Memory B cell (primary cell): Measurements from ENCODE around the gene SLCO2B1.

ENCODE experiments used
- ATAC-seq: fragments of 150-1000 bp; cut with Tn5 transposase; 2 replicates; pipeline ENCODE4 v1.10.0; 2021; ENCODE audit warnings: low read depth, mild to moderate bottlenecking, moderate library complexity
- DNase-seq, 2 donors: peaks; one replicate each; pipeline ENCODE4 v3.0.0; 2022; ENCODE audit warnings: low spot score in 2 of 2
- H3K27ac Mint-ChIP-seq: one replicate; pipeline ENCODE4 v1.8.0; 2022; ENCODE audit warnings: mild to moderate bottlenecking, moderate library complexity, mixed read lengths
- H3K27me3 Mint-ChIP-seq: one replicate; pipeline ENCODE4 v1.8.0; 2022; ENCODE audit warnings: mixed read lengths
- H3K36me3 Mint-ChIP-seq: one replicate; pipeline ENCODE4 v1.8.0; 2022; ENCODE audit warnings: mild to moderate bottlenecking, mixed read lengths
- H3K4me1 Mint-ChIP-seq: one replicate; pipeline ENCODE4 v1.8.0; 2022; ENCODE audit warnings: mixed read lengths
- H3K4me3 Mint-ChIP-seq: one replicate; pipeline ENCODE4 v1.8.0; 2022; ENCODE audit warnings: mild to moderate bottlenecking, moderate library complexity, mixed read lengths
- H3K9me3 Mint-ChIP-seq: one replicate; pipeline ENCODE4 v1.8.0; 2022; ENCODE audit warnings: mixed read lengths

SLCO2B1 gene

GRCh38 chr11:75200051-75200450 is 49.1 kb downstream of the SLCO2B1 start:
- Mint-ChIP-seq H3K4me3 (no peak overlapping the region), H3K9me3 (no peaks in the 10 kb centered on the region), H3K36me3 (no peaks in the 10 kb centered on the region), H3K4me1 (no peaks in the 10 kb centered on the region), H3K27ac (no peak overlapping the region), H3K27me3 (peaks cover 8% of the 10 kb centered on the region)
- ATAC-seq (no peak), DNase-seq (no peak)

- no peaks in the 10 kb centered on the region for H3K36me3 Mint-ChIP-seq
- no peak overlapping the region for H3K27ac Mint-ChIP-seq
- no peaks in the 10 kb centered on the region for H3K4me1 Mint-ChIP-seq
- ATAC-seq (no peak), DNase-seq (no peak)
- no peak overlapping the region for H3K4me3 Mint-ChIP-seq
- peaks cover 8% of the 10 kb centered on the region for H3K27me3 Mint-ChIP-seq
- H3K9me3 Mint-ChIP-seq: no peaks in the 10 kb centered on the region
Measured at GRCh38 chr11:75200531-75200930, 49.6 kb downstream of the SLCO2B1 start.

- DNase-seq (no peak), ATAC-seq (no peak)
- no peaks in the 10 kb centered on the region for H3K4me1 Mint-ChIP-seq
- H3K27ac Mint-ChIP-seq: no peak overlapping the region
- no peak overlapping the region for H3K4me3 Mint-ChIP-seq
- peaks cover 8% of the 10 kb centered on the region for H3K27me3 Mint-ChIP-seq
- no peaks in the 10 kb centered on the region for H3K9me3 Mint-ChIP-seq
- no peaks in the 10 kb centered on the region for H3K36me3 Mint-ChIP-seq
Measured at GRCh38 chr11:75201771-75202170, 50.9 kb downstream of the SLCO2B1 start.

- no peaks in the 10 kb centered on the region for H3K9me3 Mint-ChIP-seq
- peaks cover 9% of the 10 kb centered on the region for H3K27me3 Mint-ChIP-seq
- no peak for ATAC-seq
- H3K4me1 Mint-ChIP-seq: no peaks in the 10 kb centered on the region
- no peak for DNase-seq
- H3K27ac Mint-ChIP-seq: no peak overlapping the region
- no peaks in the 10 kb centered on the region for H3K36me3 Mint-ChIP-seq
- no peak overlapping the region for H3K4me3 Mint-ChIP-seq
Measured at GRCh38 chr11:75202195-75202594, 51.3 kb downstream of the SLCO2B1 start.

GRCh38 chr11:75203138-75203537 is 52.2 kb downstream of the SLCO2B1 start:
- no peaks in the 10 kb centered on the region for H3K4me1 Mint-ChIP-seq

GRCh38 chr11:75203641-75204011 is 52.7 kb downstream of the SLCO2B1 start:
- DNase-seq (no peak), ATAC-seq (no peak)
- H3K9me3 Mint-ChIP-seq: no peaks in the 10 kb centered on the region
- H3K27me3 Mint-ChIP-seq: peaks cover 10% of the 10 kb centered on the region
- no peak overlapping the region for H3K27ac Mint-ChIP-seq
- H3K36me3 Mint-ChIP-seq: no peaks in the 10 kb centered on the region
- no peaks in the 10 kb centered on the region for H3K4me1 Mint-ChIP-seq
- H3K4me3 Mint-ChIP-seq: no peak overlapping the region

More at GRCh38 chr11:75203138-75203537, 52.2 kb downstream of the SLCO2B1 start:
- H3K4me3 Mint-ChIP-seq: no peak overlapping the region
- DNase-seq (no peak), ATAC-seq (no peak)
- no peaks in the 10 kb centered on the region for H3K36me3 Mint-ChIP-seq
- no peaks in the 10 kb centered on the region for H3K9me3 Mint-ChIP-seq
- H3K27me3 Mint-ChIP-seq: peaks cover 10% of the 10 kb centered on the region
- H3K27ac Mint-ChIP-seq: no peak overlapping the region

GRCh38 chr11:75204012-75204674 is 53.2 kb downstream of the SLCO2B1 start:
- peaks cover 10% of the 10 kb centered on the region for H3K27me3 Mint-ChIP-seq
- DNase-seq: no peak
- no peak overlapping the region for H3K27ac Mint-ChIP-seq
- ATAC-seq: no peak
- no peaks in the 10 kb centered on the region for H3K36me3 Mint-ChIP-seq
- no peaks in the 10 kb centered on the region for H3K9me3 Mint-ChIP-seq
- no peak overlapping the region for H3K4me3 Mint-ChIP-seq
- H3K4me1 Mint-ChIP-seq: no peaks in the 10 kb centered on the region

GRCh38 chr11:75204685-75205563 is 54.0 kb downstream of the SLCO2B1 start:
- Mint-ChIP-seq H3K4me3 (no peak overlapping the region), H3K27ac (no peak overlapping the region), H3K36me3 (no peaks in the 10 kb centered on the region), H3K27me3 (peaks cover 10% of the 10 kb centered on the region), H3K9me3 (no peaks in the 10 kb centered on the region), H3K4me1 (no peaks in the 10 kb centered on the region)
- DNase-seq (peak; percentile 49 to 59), ATAC-seq (peak; percentile 76)

GRCh38 chr11:75205564-75206020 is 54.7 kb downstream of the SLCO2B1 start:
- Mint-ChIP-seq H3K27ac (no peak overlapping the region), H3K4me1 (no peaks in the 10 kb centered on the region), H3K36me3 (no peaks in the 10 kb centered on the region), H3K9me3 (no peaks in the 10 kb centered on the region), H3K4me3 (no peak overlapping the region), H3K27me3 (peaks cover 10% of the 10 kb centered on the region)
- ATAC-seq: no peak
- DNase-seq: no peak

- peaks cover 12% of the 10 kb centered on the region for H3K27me3 Mint-ChIP-seq
- no peak overlapping the region for H3K4me3 Mint-ChIP-seq
- no peaks in the 10 kb centered on the region for H3K4me1 Mint-ChIP-seq
Measured at GRCh38 chr11:75208446-75208845, 57.5 kb downstream of the SLCO2B1 start.

GRCh38 chr11:75212411-75212810 is 61.5 kb downstream of the SLCO2B1 start:
- Mint-ChIP-seq H3K4me1 (no peaks in the 10 kb centered on the region), H3K27ac (no peak overlapping the region), H3K27me3 (peaks cover 18% of the 10 kb centered on the region), H3K9me3 (peaks cover 2% of the 10 kb centered on the region), H3K4me3 (no peak overlapping the region), H3K36me3 (no peaks in the 10 kb centered on the region)
- DNase-seq (no peak), ATAC-seq (no peak)

More at GRCh38 chr11:75208446-75208845, 57.5 kb downstream of the SLCO2B1 start:
- H3K9me3 Mint-ChIP-seq: no peaks in the 10 kb centered on the region
- ATAC-seq (no peak), DNase-seq (no peak)
- no peaks in the 10 kb centered on the region for H3K36me3 Mint-ChIP-seq
- H3K27ac Mint-ChIP-seq: no peak overlapping the region

GRCh38 chr11:75214411-75214821 is 63.5 kb downstream of the SLCO2B1 start:
- Mint-ChIP-seq H3K27ac (no peak overlapping the region), H3K27me3 (peaks cover 22% of the 10 kb centered on the region), H3K4me3 (no peak overlapping the region), H3K9me3 (peaks cover 2% of the 10 kb centered on the region), H3K4me1 (no peaks in the 10 kb centered on the region), H3K36me3 (no peaks in the 10 kb centered on the region)
- peak; percentile 50 to 61 for DNase-seq
- peak; percentile 24 for ATAC-seq

GRCh38 chr11:75214843-75215242 is 63.9 kb downstream of the SLCO2B1 start:
- Mint-ChIP-seq H3K36me3 (no peaks in the 10 kb centered on the region), H3K27ac (no peak overlapping the region), H3K27me3 (peaks cover 22% of the 10 kb centered on the region), H3K4me1 (no peaks in the 10 kb centered on the region), H3K4me3 (no peak overlapping the region), H3K9me3 (peaks cover 2% of the 10 kb centered on the region)
- ATAC-seq (no peak), DNase-seq (no peak)

GRCh38 chr11:75219869-75220268 is 69.0 kb downstream of the SLCO2B1 start:
- H3K4me3 Mint-ChIP-seq: no peak overlapping the region
- H3K36me3 Mint-ChIP-seq: no peaks in the 10 kb centered on the region
- peaks cover 11% of the 10 kb centered on the region for H3K27me3 Mint-ChIP-seq
- no peak overlapping the region for H3K27ac Mint-ChIP-seq
- DNase-seq: no peak
- H3K9me3 Mint-ChIP-seq: peaks cover 2% of the 10 kb centered on the region
- no peaks in the 10 kb centered on the region for H3K4me1 Mint-ChIP-seq
- ATAC-seq: no peak
